Epithelial cell of esophagus (primary cell): ENCODE results near the gene BBX.

ENCODE experiments used
- DNase-seq: peaks from one replicate; pipeline ENCODE4 v3.0.0; 2010; ENCODE audit warnings: low read depth
- H3K4me3 ChIP-seq: 2 replicates; pipeline ENCODE4 v1.5.1; 2011; ENCODE audit warnings: mild to moderate bottlenecking, low read length, control low read depth
- TF ChIP-seq, protein P1 (sequence below): IDR thresholded peaks from 2 replicates; pipeline ENCODE4 v1.5.1; 2011; ENCODE audit warnings: low read depth, mild to moderate bottlenecking, low read length, control low read depth, inconsistent platforms; ENCODE audit not compliant: insufficient read depth; ENCODE audit errors: missing control alignments

BBX gene

GRCh38 chr3:107798381-107798780, 275.6 kb downstream of the BBX start:
- no peak for DNase-seq
- H3K4me3 ChIP-seq = no peak overlapping the region
- TF ChIP-seq, protein P1, sequence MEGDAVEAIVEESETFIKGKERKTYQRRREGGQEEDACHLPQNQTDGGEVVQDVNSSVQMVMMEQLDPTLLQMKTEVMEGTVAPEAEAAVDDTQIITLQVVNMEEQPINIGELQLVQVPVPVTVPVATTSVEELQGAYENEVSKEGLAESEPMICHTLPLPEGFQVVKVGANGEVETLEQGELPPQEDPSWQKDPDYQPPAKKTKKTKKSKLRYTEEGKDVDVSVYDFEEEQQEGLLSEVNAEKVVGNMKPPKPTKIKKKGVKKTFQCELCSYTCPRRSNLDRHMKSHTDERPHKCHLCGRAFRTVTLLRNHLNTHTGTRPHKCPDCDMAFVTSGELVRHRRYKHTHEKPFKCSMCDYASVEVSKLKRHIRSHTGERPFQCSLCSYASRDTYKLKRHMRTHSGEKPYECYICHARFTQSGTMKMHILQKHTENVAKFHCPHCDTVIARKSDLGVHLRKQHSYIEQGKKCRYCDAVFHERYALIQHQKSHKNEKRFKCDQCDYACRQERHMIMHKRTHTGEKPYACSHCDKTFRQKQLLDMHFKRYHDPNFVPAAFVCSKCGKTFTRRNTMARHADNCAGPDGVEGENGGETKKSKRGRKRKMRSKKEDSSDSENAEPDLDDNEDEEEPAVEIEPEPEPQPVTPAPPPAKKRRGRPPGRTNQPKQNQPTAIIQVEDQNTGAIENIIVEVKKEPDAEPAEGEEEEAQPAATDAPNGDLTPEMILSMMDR = no peak

GRCh38 chr3:107800710-107801109, 277.9 kb downstream of the BBX start:
- H3K4me3 ChIP-seq = no peak overlapping the region
- TF ChIP-seq, protein P1 = no peak
- no peak for DNase-seq

- TF ChIP-seq, protein P1 = no peak
- DNase-seq = no peak
- H3K4me3 ChIP-seq = no peak overlapping the region
Measured at GRCh38 chr3:107803170-107803569, 280.4 kb downstream of the BBX start.

GRCh38 chr3:107806021-107806420, 283.3 kb downstream of the BBX start:
- H3K4me3 ChIP-seq = no peak overlapping the region
- no peak for DNase-seq
- TF ChIP-seq, protein P1 = no peak

GRCh38 chr3:107806536-107806935, 283.8 kb downstream of the BBX start:
- no peak overlapping the region for H3K4me3 ChIP-seq
- TF ChIP-seq, protein P1 = no peak
- DNase-seq = no peak

- no peak for DNase-seq
- TF ChIP-seq, protein P1 = no peak
- H3K4me3 ChIP-seq = no peak overlapping the region
Measured at GRCh38 chr3:107810171-107811071, 287.7 kb downstream of the BBX start.

GRCh38 chr3:107813026-107813425, 290.3 kb downstream of the BBX start:
- TF ChIP-seq, protein P1 = no peak
- H3K4me3 ChIP-seq = no peak overlapping the region
- DNase-seq = no peak
